IPS-20b (cell line): ENCODE results near the gene PPP2R2B.
"Not testable (repeated sequence)": the region's sequence is repeated elsewhere in the genome, so short reads cannot be mapped to it uniquely, and the experiment has no call there.

Source experiments
- H3K27ac ChIP-seq: one replicate; pipeline ENCODE4 v1.5.1; 2013; ENCODE audit warnings: low read length
- H3K27me3 ChIP-seq: 2 replicates; pipeline ENCODE4 v1.6.1; 2013; ENCODE audit warnings: mild to moderate bottlenecking, low read length, inconsistent platforms; ENCODE audit not compliant: insufficient read depth
- H3K36me3 ChIP-seq: 2 replicates; pipeline ENCODE4 v1.6.1; 2013; ENCODE audit warnings: low read depth, mild to moderate bottlenecking, inconsistent platforms, low read length, moderate library complexity; ENCODE audit not compliant: insufficient read depth
- H3K4me1 ChIP-seq: 2 replicates; pipeline ENCODE4 v1.6.1; 2013; ENCODE audit warnings: mild to moderate bottlenecking, control low read depth, inconsistent platforms, low read length, moderate library complexity; ENCODE audit not compliant: insufficient read depth
- H3K4me3 ChIP-seq: 2 replicates; pipeline ENCODE4 v1.5.1; 2013; ENCODE audit warnings: mild to moderate bottlenecking, low read length, inconsistent platforms
- H3K9ac ChIP-seq: 2 replicates; pipeline ENCODE4 v1.6.1; 2013; ENCODE audit warnings: low read depth, mild to moderate bottlenecking, inconsistent platforms, low read length, moderate library complexity
- H3K9me3 ChIP-seq: 2 replicates; pipeline ENCODE4 v1.6.1; 2013; ENCODE audit warnings: mild to moderate bottlenecking, low read depth, low read length, inconsistent platforms; ENCODE audit not compliant: insufficient read depth

Gene PPP2R2B

GRCh38 chr5:146753641-146754040 lies 124.9 kb downstream of the PPP2R2B start:
- Histone ChIP-seq H3K27ac (no peak overlapping the region), H3K4me3 (no peak overlapping the region), H3K36me3 (no peaks in the 10 kb centered on the region), H3K9ac (no peak overlapping the region), H3K4me1 (peaks cover 10% of the 10 kb centered on the region; the same call in 1 of the 2 replicates), H3K9me3 (peaks cover 5% of the 10 kb centered on the region; the same call in 1 of the 2 replicates), H3K27me3 (no peaks in the 10 kb centered on the region)

GRCh38 chr5:146751781-146752401 lies 126.7 kb downstream of the PPP2R2B start:
- H3K9me3 ChIP-seq: peaks cover 10% of the 10 kb centered on the region; the same call in 1 of the 2 replicates
- H3K4me1 ChIP-seq: peaks cover 10% of the 10 kb centered on the region; the same call in 1 of the 2 replicates
- no peak overlapping the region for H3K27ac ChIP-seq
- no peak overlapping the region for H3K9ac ChIP-seq
- H3K36me3 ChIP-seq: no peaks in the 10 kb centered on the region
- H3K4me3 ChIP-seq: no peak overlapping the region
- no peaks in the 10 kb centered on the region for H3K27me3 ChIP-seq

GRCh38 chr5:146751054-146751453 lies 127.5 kb downstream of the PPP2R2B start:
- H3K9ac ChIP-seq: no peak overlapping the region
- H3K27ac ChIP-seq: no peak overlapping the region

GRCh38 chr5:146748533-146748932 lies 130.0 kb downstream of the PPP2R2B start:
- Histone ChIP-seq H3K27ac (no peak overlapping the region), H3K9ac (no peak overlapping the region), H3K27me3 (no peaks in the 10 kb centered on the region), H3K36me3 (no peaks in the 10 kb centered on the region), H3K4me3 (no peak overlapping the region), H3K4me1 (peaks cover 6% of the 10 kb centered on the region), H3K9me3 (peaks cover 10% of the 10 kb centered on the region; the same call in 1 of the 2 replicates)

More at GRCh38 chr5:146751054-146751453, 127.5 kb downstream of the PPP2R2B start:
- Histone ChIP-seq H3K27me3 (no peaks in the 10 kb centered on the region), H3K4me1 (peaks cover 9% of the 10 kb centered on the region; the same call in 1 of the 2 replicates), H3K9me3 (peaks cover 10% of the 10 kb centered on the region; the same call in 1 of the 2 replicates), H3K4me3 (no peak overlapping the region), H3K36me3 (no peaks in the 10 kb centered on the region)

GRCh38 chr5:146745931-146746577 lies 132.5 kb downstream of the PPP2R2B start:
- no peak overlapping the region for H3K27ac ChIP-seq
- H3K27me3 ChIP-seq: no peaks in the 10 kb centered on the region
- H3K4me1 ChIP-seq: peaks cover 6% of the 10 kb centered on the region
- no peak overlapping the region for H3K9ac ChIP-seq
- H3K36me3 ChIP-seq: no peaks in the 10 kb centered on the region
- H3K9me3 ChIP-seq: peaks cover 10% of the 10 kb centered on the region; the same call in 1 of the 2 replicates
- no peak overlapping the region for H3K4me3 ChIP-seq

- H3K4me1 ChIP-seq: peaks cover 6% of the 10 kb centered on the region
- H3K36me3 ChIP-seq: no peaks in the 10 kb centered on the region
- H3K9ac ChIP-seq: no peak overlapping the region
- no peaks in the 10 kb centered on the region for H3K27me3 ChIP-seq
- no peak overlapping the region for H3K4me3 ChIP-seq
- H3K27ac ChIP-seq: no peak overlapping the region
- peaks cover 10% of the 10 kb centered on the region; the same call in 1 of the 2 replicates for H3K9me3 ChIP-seq
These were observed 134.3 kb downstream of the PPP2R2B start for GRCh38 chr5:146744068-146744745.

- Histone ChIP-seq H3K27ac (no peak overlapping the region), H3K27me3 (no peaks in the 10 kb centered on the region), H3K4me1 (peaks cover 21% of the 10 kb centered on the region), H3K9ac (no peak overlapping the region), H3K36me3 (no peaks in the 10 kb centered on the region; the same call in 1 of the 2 replicates), H3K4me3 (no peak overlapping the region), H3K9me3 (peaks cover 13% of the 10 kb centered on the region; the same call in 1 of the 2 replicates)
These were observed 143.5 kb downstream of the PPP2R2B start for GRCh38 chr5:146734936-146735577.

- H3K36me3 ChIP-seq: no peaks in the 10 kb centered on the region; the same call in 1 of the 2 replicates
- peaks cover 21% of the 10 kb centered on the region for H3K4me1 ChIP-seq
- H3K9me3 ChIP-seq: peaks cover 33% of the 10 kb centered on the region; the same call in 1 of the 2 replicates
- no peak overlapping the region for H3K9ac ChIP-seq
- H3K27ac ChIP-seq: no peak overlapping the region
- no peak overlapping the region for H3K4me3 ChIP-seq
- H3K27me3 ChIP-seq: no peaks in the 10 kb centered on the region
These were observed 145.6 kb downstream of the PPP2R2B start for GRCh38 chr5:146732962-146733361.

GRCh38 chr5:146731909-146732659 lies 146.5 kb downstream of the PPP2R2B start:
- Histone ChIP-seq H3K36me3 (no peaks in the 10 kb centered on the region; the same call in 1 of the 2 replicates), H3K4me3 (0 out of 2 replicates have a peak overlapping the region, but pooled peaks have one; percentile 10), H3K9me3 (peaks cover 33% of the 10 kb centered on the region), H3K27me3 (no peaks in the 10 kb centered on the region), H3K4me1 (peaks cover 21% of the 10 kb centered on the region), H3K27ac (no peak overlapping the region), H3K9ac (no peak overlapping the region; the same call in 1 of the 2 replicates)

GRCh38 chr5:146728746-146729145 lies 149.8 kb downstream of the PPP2R2B start:
- H3K9me3 ChIP-seq: peaks cover 33% of the 10 kb centered on the region
- not testable (repeated sequence) for H3K36me3 ChIP-seq, H3K27ac ChIP-seq, H3K27me3 ChIP-seq, H3K4me3 ChIP-seq, H3K9ac ChIP-seq
- H3K4me1 ChIP-seq: peaks cover 31% of the 10 kb centered on the region

GRCh38 chr5:146726891-146727290 lies 151.7 kb downstream of the PPP2R2B start:
- H3K36me3 ChIP-seq: no peaks in the 10 kb centered on the region; the same call in 1 of the 2 replicates
- H3K9me3 ChIP-seq: peaks cover 33% of the 10 kb centered on the region
- H3K4me1 ChIP-seq: peaks cover 16% of the 10 kb centered on the region; the same call in 1 of the 2 replicates
- H3K27me3 ChIP-seq: no peaks in the 10 kb centered on the region
- H3K4me3 ChIP-seq: no peak overlapping the region
- no peak overlapping the region for H3K9ac ChIP-seq
- H3K27ac ChIP-seq: no peak overlapping the region
